Heart left ventricle (tissue), 16 donors: ENCODE results near the gene LTA4H. TPM values are rescaled to one million over a fixed set of nuclear protein-coding genes. Genes with fewer than 3 reads are reported as not detected.

ENCODE experiments used
- ATAC-seq, 4 donors: fragments of 200-7000 bp; cut with Tn5 transposase; one replicate each; pipeline ENCODE4 v1.9.1; 2020 to 2022; ENCODE audit warnings: moderate library complexity in 4 of 4, mild to moderate bottlenecking in 3 of 4, moderate number of reproducible peaks in 1 of 4
- DNase-seq, 5 donors: peaks; one replicate each; pipeline ENCODE4 v3.0.0-alpha.2; 2020
- H3K27ac ChIP-seq, 12 donors: fragments of 200-600 bp; sonication (generic) in 4 of 12; one replicate each; pipeline versions ENCODE4 v1.5.0 to v1.8.0; 2016 to 2022; ENCODE audit warnings: mild to moderate bottlenecking in 2 of 12
- H3K27me3 ChIP-seq, 9 donors: fragments of 200-600 bp; sonication (generic) in 2 of 9; one replicate each; pipeline versions ENCODE4 v1.5.1 to v1.8.0; 2016 to 2022; ENCODE audit warnings: mild to moderate bottlenecking in 3 of 9
- H3K36me3 ChIP-seq, 9 donors: fragments of 200-600 bp; sonication (generic) in 2 of 9; one replicate each; pipeline versions ENCODE4 v1.5.0 to v1.8.0; 2018 to 2022; ENCODE audit warnings: mild to moderate bottlenecking in 2 of 9
- H3K4me1 ChIP-seq, 12 donors: fragments of 200-600 bp; sonication (generic) in 4 of 12; one replicate each; pipeline versions ENCODE4 v1.5.0 to v1.8.0; 2016 to 2022; ENCODE audit warnings: mild to moderate bottlenecking in 3 of 12
- H3K4me3 ChIP-seq, 12 donors: fragments of 200-600 bp; sonication (generic) in 4 of 12; one replicate each; pipeline versions ENCODE4 v1.5.0 to v1.8.0; 2017 to 2022; ENCODE audit warnings: mild to moderate bottlenecking in 9 of 12, moderate library complexity in 4 of 12
- H3K9me3 ChIP-seq, 12 donors: fragments of 200-600 bp; sonication (generic) in 4 of 12; one replicate each; pipeline versions ENCODE4 v1.5.0 to v1.8.0; 2016 to 2022; ENCODE audit warnings: mild to moderate bottlenecking in 1 of 12
- CTCF ChIP-seq, 12 donors: fragments of 200-600 bp; sonication (generic) in 4 of 12; IDR thresholded peaks; one replicate each; pipeline versions ENCODE4 v1.5.0 to v1.8.0; 2018 to 2022; ENCODE audit warnings: antibody characterized with exemption in 12 of 12, mild to moderate bottlenecking in 5 of 12
- POLR2A ChIP-seq, 2 donors: fragments of 450-650 bp; IDR thresholded peaks; one replicate each; pipeline ENCODE4 v1.6.1; 2017; ENCODE audit warnings: antibody characterized with exemption in 2 of 2, mild to moderate bottlenecking in 2 of 2, moderate library complexity in 2 of 2
- WGBS, 4 donors: extraction: QIAGEN DNeasy Blood & Tissue Kit in 2 of 4; methylation state at CpG; one replicate each; pipeline versions ENCODE4 v1.1.5 to v1.1.7; 2013 to 2018; 5-methylcytosine and 5-hydroxymethylcytosine counted together
- intact Hi-C, 10 donors: fragments of 100-400 bp; cut with DNase I; formaldehyde crosslinking; loops; one replicate each; pipeline versions ENCODE4 v1.11.1 to v1.14.2; 2022
- polyA plus RNA-seq, 2 donors: library from polyadenylated mRNA; stranded (reverse); fragments of 200-250 nt; gene quantifications; one replicate each; pipeline ENCODE4 v1.2.3, GENCODE V29; 2013
- total RNA-seq, 9 donors: library from RNA; depleted of rRNA in 2 of 9; stranded (reverse); fragments of >200 nt in 2 of 9; fragmentation: NEBNext Ultra II Directional in 3 of 9; extraction: Animal tissue kit (Norgen Biotek cat#: 25700) in 3 of 9; gene quantifications; one replicate each; pipeline versions ENCODE4 v1.1.0 to v1.2.4, GENCODE V29; 2016 to 2023
- donor health status: ischemic (EF 13 %, LVEDD 7.1; RV severe dilation, severe dysfunction).
- donor health status: healthy with polysubstance abuse.
- donor health status: DM: no; HTN: yes; CAD: no.
- donor health status: DM: no; HTN: no; CAD: no.
- donor health status: ischemic (EF 25% LVEDD 6.9; RV normal size, moderate dysfunction).
- donor health status: ischemic (EF 25% LVEDD 5.7; RV mildly dilated, moderate dysfunction).
- donor health status: healthy.
- donor health status: DM: yes; HTN: yes; CAD: no.
- donor health status: ischemic (EF 35%, LVEDD 5.7; RV mildly dilated, moderate dysfunction).
- donor health status: nonischemic (EF 11% LVEDD 7.7; RV severe dilation, severe dysfunction).
- donor health status: DM: yes; HTN: yes; CAD: no.
- donor health status: PGD.
- donor health status: ischemic (EF 29% LVEDD 5.4; RV normal size, mild dysfunction).
- donor health status: nonischemic (EF 23%, LVEDD 6.1; RV moderate dilation, normal function).

Gene LTA4H
- total and polyA plus RNA-seq, 11 donors = 23.3 to 72.0 (median 41.6) TPM

GRCh38 chr12:95978774-95979173 is 56.6 kb downstream of the LTA4H start:
- no peak for DNase-seq
- TF ChIP-seq CTCF (IDR thresholded peaks at IDR 0.05) = no peak
- no peak for TF ChIP-seq POLR2A (IDR thresholded peaks at IDR 0.05)
- H3K36me3 ChIP-seq = no peaks in the 10 kb centered on the region
- H3K4me1 ChIP-seq = no peaks in the 10 kb centered on the region
- ATAC-seq = no peak
- intact Hi-C loops = no loop called here
- WGBS, 4 donors = 86 to 91% (median 89%) methylated on average over 3 of the region's 3 CpGs
- H3K27me3 ChIP-seq = no peaks in the 10 kb centered on the region
- H3K9me3 ChIP-seq = no peaks in the 10 kb centered on the region
- no peak overlapping the region for H3K4me3 ChIP-seq
- no peak overlapping the region for H3K27ac ChIP-seq

- Histone ChIP-seq H3K36me3 (no peaks in the 10 kb centered on the region), H3K9me3 (no peaks in the 10 kb centered on the region), H3K4me1 (no peaks in the 10 kb centered on the region), H3K27me3 (no peaks in the 10 kb centered on the region), H3K4me3 (no peak overlapping the region), H3K27ac (no peak overlapping the region)
- DNase-seq = no peak
- ATAC-seq = no peak
- 89 to 95% (median 90%) methylated on average over 5 of the region's 5 CpGs for WGBS, 4 donors
- intact Hi-C loops = no loop called here
- TF ChIP-seq POLR2A (IDR thresholded peaks at IDR 0.05) (no peak), CTCF (IDR thresholded peaks at IDR 0.05) (no peak)
These were observed 57.0 kb downstream of the LTA4H start for GRCh38 chr12:95978351-95978750.

- intact Hi-C loops = no loop called here
- DNase-seq (no peak), ATAC-seq (no peak)
- Histone ChIP-seq H3K9me3 (no peaks in the 10 kb centered on the region), H3K27ac (no peak overlapping the region), H3K4me3 (no peak overlapping the region), H3K4me1 (no peaks in the 10 kb centered on the region), H3K36me3 (no peaks in the 10 kb centered on the region), H3K27me3 (no peaks in the 10 kb centered on the region)
- TF ChIP-seq CTCF (IDR thresholded peaks at IDR 0.05) (no peak), POLR2A (IDR thresholded peaks at IDR 0.05) (no peak)
- WGBS, 4 donors = 85 to 90% (median 87%) methylated on average over 11 of the region's 11 CpGs
These were observed 57.6 kb downstream of the LTA4H start for GRCh38 chr12:95977764-95978305.

- 88 to 92% (median 89%) methylated on average over 8 of the region's 8 CpGs for WGBS, 4 donors
- Histone ChIP-seq H3K36me3 (no peaks in the 10 kb centered on the region), H3K9me3 (no peaks in the 10 kb centered on the region), H3K27ac (no peak overlapping the region), H3K4me1 (no peaks in the 10 kb centered on the region), H3K4me3 (no peak overlapping the region), H3K27me3 (no peaks in the 10 kb centered on the region)
- TF ChIP-seq CTCF (IDR thresholded peaks at IDR 0.05) (no peak), POLR2A (IDR thresholded peaks at IDR 0.05) (no peak)
- intact Hi-C loops = no loop called here
- DNase-seq (no peak), ATAC-seq (no peak)
These were observed 59.0 kb downstream of the LTA4H start for GRCh38 chr12:95976416-95976832.
